HepG2 (cell line): ENCODE measurements around the gene IL4I1. TPM values are rescaled to one million over a fixed set of nuclear protein-coding genes. Genes with fewer than 3 reads are reported as not detected.

Experiments used
- CSRNP2 ChIP-seq: sonication (generic); formaldehyde crosslinking; conservative IDR thresholded peaks from 2 replicates; pipeline ENCODE4 v1.8.0; 2022; ENCODE audit warnings: low read depth, missing genetic modification reagents
- NFYC ChIP-seq: IDR thresholded peaks from 2 replicates; pipeline ENCODE4 v1.6.1; 2016; ENCODE audit warnings: missing genetic modification reagents, missing compliant biosample characterization
- SNAPC5 ChIP-seq: sonication (generic); formaldehyde crosslinking; IDR thresholded peaks from 2 replicates; pipeline ENCODE4 v1.8.1; 2023; ENCODE audit warnings: mild to moderate bottlenecking, missing genetic modification reagents, borderline replicate concordance
- TAF1 ChIP-seq: sonication (generic); formaldehyde crosslinking; IDR thresholded peaks from 2 replicates; pipeline ENCODE4 v1.4.0; 2020; ENCODE audit warnings: missing genetic modification reagents
- ZBTB25 ChIP-seq: IDR thresholded peaks from 2 replicates; pipeline ENCODE4 v1.6.1; 2018; ENCODE audit warnings: missing genetic modification reagents
- ZC3H13 ChIP-seq: sonication (generic); formaldehyde crosslinking; IDR thresholded peaks from 2 replicates; pipeline ENCODE4 v1.8.1; 2023; ENCODE audit warnings: mild to moderate bottlenecking, missing genetic modification reagents, moderate library complexity
- ZNF382 ChIP-seq: sonication (generic); formaldehyde crosslinking; IDR thresholded peaks from 2 replicates; pipeline ENCODE4 v1.5.0; 2020; ENCODE audit warnings: missing genetic modification reagents, mild to moderate bottlenecking, borderline replicate concordance
- ZNF646 ChIP-seq: sonication (generic); formaldehyde crosslinking; IDR thresholded peaks from 2 replicates; pipeline ENCODE4 v1.9.0; 2021; ENCODE audit warnings: mild to moderate bottlenecking, missing genetic modification reagents
- ZNF687 ChIP-seq: sonication (generic); formaldehyde crosslinking; IDR thresholded peaks from 2 replicates; pipeline ENCODE4 v1.5.1; 2020; ENCODE audit warnings: mild to moderate bottlenecking, missing genetic modification reagents, moderate library complexity
- ZNF691 ChIP-seq: sonication (generic); formaldehyde crosslinking; IDR thresholded peaks from 2 replicates; pipeline ENCODE4 v1.4.0; 2020; ENCODE audit warnings: missing genetic modification reagents, low read depth, mild to moderate bottlenecking, borderline replicate concordance
- ZNF792 ChIP-seq: IDR thresholded peaks from 2 replicates; pipeline ENCODE4 v1.6.1; 2016
- ZNF879 ChIP-seq: sonication (generic); formaldehyde crosslinking; IDR thresholded peaks from 2 replicates; pipeline ENCODE4 v1.8.1; 2023; ENCODE audit warnings: missing genetic modification reagents
- polyA plus RNA-seq, 8 experiments: library from polyadenylated mRNA; depleted of rRNA in 3 of 8; stranded (reverse) in 7 of 8; unstranded in 1 of 8; fragments of >200 nt; fragmentation: Illumina TruSeq in 4 of 8; extraction: Trizol in 4 of 8; gene quantifications; 2 replicates each; pipeline versions ENCODE4 v1.2.1 to v1.2.3, GENCODE V29; 2011 to 2016; ENCODE audit warnings: low read depth in 4 of 8, missing spikeins in 1 of 8, mixed read lengths in 1 of 8; ENCODE audit not compliant: insufficient read depth in 1 of 8
- total RNA-seq, 5 experiments: library from RNA; depleted of rRNA; stranded (reverse); fragments of >200 nt; fragmentation: Illumina TruSeq; extraction: Trizol; gene quantifications; 2 replicates each; pipeline ENCODE4 v1.2.3, GENCODE V29; 2016; ENCODE audit warnings: low read depth in 1 of 5

IL4I1 gene
- total and polyA plus RNA-seq, 2 of the 13 experiments (the other 11 are each of a cell fraction or from before 2014, with no cell fraction given) = not detected

GRCh38 chr19:49929611-49930482 lies 33.2 kb upstream of the IL4I1 start (continued):
- TF ChIP-seq CSRNP2 (CRISPR knock-in tag) (no peak), ZNF691 (CRISPR knock-in tag) (no peak; the same call in 1 of the 2 replicates), SNAPC5 (CRISPR knock-in tag) (no peak; the same call in 1 of the 2 replicates), NFYC (CRISPR knock-in tag) (no peak), ZC3H13 (CRISPR knock-in tag) (no peak), TAF1 (CRISPR knock-in tag) (peak; percentile 75; the same call in 1 of the 2 replicates), ZNF382 (no peak), ZNF792 (CRISPR knock-in tag) (0 out of 2 replicates have a peak, but pooled peaks have one; percentile 53), ZNF879 (CRISPR knock-in tag) (no peak; the same call in 1 of the 2 replicates), ZNF687 (peak; percentile 98), ZBTB25 (CRISPR knock-in tag) (0 out of 2 replicates have a peak, but pooled peaks have one; percentile 36), ZNF646 (CRISPR knock-in tag) (no peak)
